Esophagus muscularis mucosa (tissue), 3 donors: ENCODE results near the gene PSMD11.

Experiments
- EP300 ChIP-seq: sonication (generic); formaldehyde crosslinking; IDR thresholded peaks from one replicate; pipeline ENCODE4 v1.6.1; 2017; ENCODE audit warnings: antibody characterized with exemption
- TF ChIP-seq, protein P1 (sequence below), 3 experiments: fragments of 200-600 bp in 2 of 3; fragments of 450-650 bp in 1 of 3; sonication (generic) in 2 of 3; IDR thresholded peaks; one replicate each; pipeline ENCODE4 v1.5.1; 2017 to 2019; ENCODE audit warnings: antibody characterized with exemption in 3 of 3, mild to moderate bottlenecking in 2 of 3, moderate library complexity in 1 of 3

GRCh38 chr17:32464374-32464773 is 20.1 kb downstream of the PSMD11 start:
- TF ChIP-seq, protein P1, sequence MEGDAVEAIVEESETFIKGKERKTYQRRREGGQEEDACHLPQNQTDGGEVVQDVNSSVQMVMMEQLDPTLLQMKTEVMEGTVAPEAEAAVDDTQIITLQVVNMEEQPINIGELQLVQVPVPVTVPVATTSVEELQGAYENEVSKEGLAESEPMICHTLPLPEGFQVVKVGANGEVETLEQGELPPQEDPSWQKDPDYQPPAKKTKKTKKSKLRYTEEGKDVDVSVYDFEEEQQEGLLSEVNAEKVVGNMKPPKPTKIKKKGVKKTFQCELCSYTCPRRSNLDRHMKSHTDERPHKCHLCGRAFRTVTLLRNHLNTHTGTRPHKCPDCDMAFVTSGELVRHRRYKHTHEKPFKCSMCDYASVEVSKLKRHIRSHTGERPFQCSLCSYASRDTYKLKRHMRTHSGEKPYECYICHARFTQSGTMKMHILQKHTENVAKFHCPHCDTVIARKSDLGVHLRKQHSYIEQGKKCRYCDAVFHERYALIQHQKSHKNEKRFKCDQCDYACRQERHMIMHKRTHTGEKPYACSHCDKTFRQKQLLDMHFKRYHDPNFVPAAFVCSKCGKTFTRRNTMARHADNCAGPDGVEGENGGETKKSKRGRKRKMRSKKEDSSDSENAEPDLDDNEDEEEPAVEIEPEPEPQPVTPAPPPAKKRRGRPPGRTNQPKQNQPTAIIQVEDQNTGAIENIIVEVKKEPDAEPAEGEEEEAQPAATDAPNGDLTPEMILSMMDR (IDR thresholded peaks at IDR 0.05): no peak
- TF ChIP-seq EP300: no peak
